ENCODE measurements around the gene TTC21A. TPM values are rescaled to one million over a fixed set of nuclear protein-coding genes. Genes with fewer than 3 reads are reported as not detected.
A peak's percentile ranks its signal among the peaks of the same experiment; 100 is the strongest.

TTC21A gene
- polyA plus RNA-seq, 1 donor (not counting 4 experiments of a cell fraction or from before 2014, with no cell fraction given) = 1.3 TPM

- dilution Hi-C loops (cut with MboI; ENCODE audit: extremely low pct_ligation_motif_present, low sequenced_read_pairs) = no loop called here
- no peaks in the 10 kb centered on the region for H4K20me1 ChIP-seq (ENCODE audit: control insufficient read depth, extremely low read depth, insufficient read depth, low read length)
- peaks cover 4% of the 10 kb centered on the region for H3K79me2 ChIP-seq (ENCODE audit: control insufficient read depth, insufficient read depth, low read length)
- H3K9ac ChIP-seq (ENCODE audit: control insufficient read depth, extremely low read depth, insufficient read depth, low read length) = no peak overlapping the region
- no peak overlapping the region for H3K4me2 ChIP-seq (ENCODE audit: control insufficient read depth, extremely low read depth, insufficient read depth, low read depth, low read length)
- DNase-seq (ENCODE audit: low read depth, low spot score) (no peak), FAIRE-seq (peak; percentile 89)
- H3K27ac ChIP-seq (ENCODE audit: control insufficient read depth, insufficient read depth, low read length) = no peak overlapping the region
- H2AFZ ChIP-seq (ENCODE audit: control insufficient read depth, low read length) = no peak overlapping the region
- H3K27me3 ChIP-seq (ENCODE audit: control insufficient read depth, extremely low read depth, insufficient read depth, low read length) = no peaks in the 10 kb centered on the region
- no peak overlapping the region for H3K4me3 ChIP-seq (ENCODE audit: control insufficient read depth in 2 of 3, extremely low read depth in 1 of 3, insufficient read depth in 2 of 3, low read depth in 1 of 3, low read length in 3 of 3)
- peaks cover 7% of the 10 kb centered on the region for H3K4me1 ChIP-seq (ENCODE audit: control insufficient read depth, extremely low read depth, insufficient read depth, low read length)
- H3K36me3 ChIP-seq (ENCODE audit: control insufficient read depth in 2 of 2, extremely low read depth in 1 of 2, insufficient read depth in 2 of 2, low read length in 2 of 2) = no peaks in the 10 kb centered on the region
- H3K9me3 ChIP-seq (ENCODE audit: control insufficient read depth, low read depth, low read length) = no peaks in the 10 kb centered on the region
- TF ChIP-seq EZH2 (IDR thresholded peaks at IDR 0.05; ENCODE audit: low read length) = no peak
- TF ChIP-seq CTCF (optimal IDR thresholded peaks at IDR 0.05 in 1 of 3, IDR thresholded peaks at IDR 0.05 in 1 of 3, conservative IDR thresholded peaks at IDR 0.05 in 1 of 3; ENCODE audit: extremely low read depth in 1 of 3, insufficient read depth in 2 of 3, low read length in 3 of 3) = no peak
- H3K9me1 ChIP-seq (ENCODE audit: control insufficient read depth, extremely low read depth, insufficient read depth, low read length) = no peaks in the 10 kb centered on the region
Observed at GRCh38 chr3:39067286-39067685, 40.2 kb upstream of the TTC21A start.

- dilution Hi-C loops (cut with MboI; ENCODE audit: extremely low pct_ligation_motif_present, low sequenced_read_pairs) = no loop called here
- Histone ChIP-seq H3K4me3 (ENCODE audit: control insufficient read depth in 2 of 3, extremely low read depth in 1 of 3, insufficient read depth in 2 of 3, low read depth in 1 of 3, low read length in 3 of 3) (no peak overlapping the region), H3K79me2 (ENCODE audit: control insufficient read depth, insufficient read depth, low read length) (peaks cover 1% of the 10 kb centered on the region), H3K9me3 (ENCODE audit: control insufficient read depth, low read depth, low read length) (no peaks in the 10 kb centered on the region), H3K27ac (ENCODE audit: control insufficient read depth, insufficient read depth, low read length) (no peak overlapping the region), H3K9ac (ENCODE audit: control insufficient read depth, extremely low read depth, insufficient read depth, low read length) (no peak overlapping the region), H3K4me2 (ENCODE audit: control insufficient read depth, extremely low read depth, insufficient read depth, low read depth, low read length) (no peak overlapping the region), H2AFZ (ENCODE audit: control insufficient read depth, low read length) (no peak overlapping the region), H4K20me1 (ENCODE audit: control insufficient read depth, extremely low read depth, insufficient read depth, low read length) (no peaks in the 10 kb centered on the region), H3K36me3 (ENCODE audit: control insufficient read depth in 2 of 2, extremely low read depth in 1 of 2, insufficient read depth in 2 of 2, low read length in 2 of 2) (peaks cover 0 to 3% of the 10 kb centered on the region in 2 experiments), H3K4me1 (ENCODE audit: control insufficient read depth, extremely low read depth, insufficient read depth, low read length) (peaks cover 7% of the 10 kb centered on the region), H3K9me1 (ENCODE audit: control insufficient read depth, extremely low read depth, insufficient read depth, low read length) (no peaks in the 10 kb centered on the region), H3K27me3 (ENCODE audit: control insufficient read depth, extremely low read depth, insufficient read depth, low read length) (no peaks in the 10 kb centered on the region)
- DNase-seq (ENCODE audit: low read depth, low spot score) (no peak), FAIRE-seq (no peak)
- TF ChIP-seq EZH2 (IDR thresholded peaks at IDR 0.05; ENCODE audit: low read length) (no peak), CTCF (optimal IDR thresholded peaks at IDR 0.05 in 1 of 3, IDR thresholded peaks at IDR 0.05 in 1 of 3, conservative IDR thresholded peaks at IDR 0.05 in 1 of 3; ENCODE audit: extremely low read depth in 1 of 3, insufficient read depth in 2 of 3, low read length in 3 of 3) (no peak)
Observed at GRCh38 chr3:39068556-39068955, 38.9 kb upstream of the TTC21A start.
